Gastrocnemius medialis (tissue), 4 donors: ENCODE data around the gene TMEM235. TPM values are rescaled to one million over a fixed set of nuclear protein-coding genes. Genes with fewer than 3 reads are reported as not detected.
A peak's percentile ranks its signal among the peaks of the same experiment; 100 is the strongest.

Experiments
- ATAC-seq, 2 donors: fragments of 150-250 bp; one replicate each; pipeline ENCODE4 v1.9.1; 2016
- DNase-seq, 2 donors: peaks; one replicate each; pipeline ENCODE4 v3.0.0-alpha.2; 2019
- H3K27ac ChIP-seq, 4 donors: fragments of 200-600 bp; sonication (generic); 1 replicate in 1 of 4; 2 replicates in 3 of 4; pipeline ENCODE4 v1.5.1; 2016 to 2018; ENCODE audit warnings: mild to moderate bottlenecking in 2 of 4, moderate library complexity in 1 of 4
- H3K27me3 ChIP-seq, 3 donors: fragments of 200-600 bp; sonication (generic) in 2 of 3; 1 replicate in 1 of 3; 2 replicates in 2 of 3; pipeline versions ENCODE4 v1.5.1 to v1.6.0; 2016 to 2019; ENCODE audit warnings: mild to moderate bottlenecking in 1 of 3, moderate library complexity in 1 of 3
- H3K36me3 ChIP-seq, 2 donors: fragments of 200-600 bp; sonication (generic) in 1 of 2; one replicate each; pipeline ENCODE4 v1.5.1; 2017 to 2018
- H3K4me1 ChIP-seq, 2 donors: fragments of 200-600 bp; sonication (generic) in 1 of 2; one replicate each; pipeline ENCODE4 v1.5.1; 2016 to 2017; ENCODE audit warnings: mild to moderate bottlenecking in 2 of 2
- H3K4me3 ChIP-seq, 4 donors: fragments of 200-600 bp; sonication (generic) in 3 of 4; 1 replicate in 1 of 4; 2 replicates in 3 of 4; pipeline ENCODE4 v1.5.1; 2016 to 2019; ENCODE audit warnings: mild to moderate bottlenecking in 2 of 4
- H3K9me3 ChIP-seq, 3 donors: fragments of 200-600 bp; sonication (generic) in 2 of 3; 1 replicate in 1 of 3; 2 replicates in 2 of 3; pipeline ENCODE4 v1.5.1; 2016 to 2019
- CTCF ChIP-seq, 5 experiments: fragments of 450-650 bp in 3 of 5; fragments of 200-600 bp in 2 of 5; sonication (generic) in 2 of 5; IDR thresholded peaks in 4 of 5; conservative IDR thresholded peaks in 1 of 5; 1 replicate in 4 of 5; 2 replicates in 1 of 5; pipeline ENCODE4 v1.5.1; 2016 to 2019; ENCODE audit warnings: antibody characterized with exemption in 5 of 5, mild to moderate bottlenecking in 3 of 5, moderate library complexity in 3 of 5
- POLR2A ChIP-seq, 2 donors: fragments of 450-650 bp; IDR thresholded peaks; one replicate each; pipeline ENCODE4 v1.6.1; 2017; ENCODE audit warnings: antibody characterized with exemption in 2 of 2, mild to moderate bottlenecking in 2 of 2, moderate library complexity in 2 of 2
- in situ Hi-C, 4 donors: fragments of 200-750 bp; cut with MboI; loops; one replicate each; pipeline versions ENCODE4 v1.15.0 to v1.8.0; 2017; ENCODE audit warnings: low sequenced_read_pairs in 4 of 4
- intact Hi-C: fragments of 100-400 bp; cut with DNase I; formaldehyde crosslinking; loops from one replicate; pipeline ENCODE4 v1.15.1; 2023; ENCODE audit warnings: low total_unique reads
- total RNA-seq, 4 donors: library from RNA; depleted of rRNA; stranded (reverse); fragments of >200 nt; gene quantifications; one replicate each; pipeline versions ENCODE4 v1.1.0 to v1.2.3, GENCODE V29; 2016

The TMEM235 gene
- total RNA-seq, 4 donors from 2014 or later = not detected

DNA sequence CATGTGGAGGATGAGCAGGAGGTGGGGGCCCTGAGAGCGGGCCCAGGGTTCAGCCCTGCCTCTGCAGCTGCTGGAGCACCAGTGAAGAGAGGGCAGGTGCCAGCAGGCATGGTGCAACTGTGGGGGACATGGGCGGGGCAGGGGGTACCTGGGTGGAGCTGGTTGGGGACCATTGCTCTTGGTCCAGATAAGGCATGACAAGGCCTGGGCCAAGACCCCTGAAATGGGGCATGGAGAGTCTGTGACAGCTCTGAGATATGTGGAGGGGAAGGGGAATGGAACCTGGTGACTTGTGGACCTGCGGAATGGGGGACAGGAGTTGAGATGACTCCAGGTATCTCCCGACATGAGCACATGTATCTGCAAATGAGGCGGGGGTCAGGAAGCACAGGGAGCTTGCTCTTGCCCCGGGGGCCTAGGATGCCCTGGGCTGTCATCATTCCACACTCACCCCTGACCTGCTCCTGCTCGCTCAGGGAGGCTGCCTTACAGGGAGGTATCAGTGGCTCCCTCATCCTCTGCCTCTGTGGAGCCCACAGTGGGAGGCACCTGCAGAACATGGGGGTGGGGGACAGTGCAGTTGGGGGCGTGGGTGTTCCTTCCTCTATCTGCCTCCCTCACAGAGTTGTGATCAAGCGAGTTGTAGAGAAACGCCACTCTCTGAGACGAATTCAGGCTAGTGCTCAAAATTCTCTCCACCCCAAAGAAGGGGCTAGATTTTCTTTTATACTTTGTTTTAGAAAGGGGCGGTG, 40.2 kb downstream of the TMEM235 start:
- Histone ChIP-seq H3K27ac (peak overlapping the region in 1 of 4 donors; percentile 24), H3K27me3 (peaks cover 9 to 19% (median 18%) of the 10 kb centered on the region in 3 donors), H3K9me3 (no peaks in the 10 kb centered on the region), H3K4me1 (peaks cover 0 to 5% of the 10 kb centered on the region in 2 donors), H3K36me3 (no peaks in the 10 kb centered on the region), H3K4me3 (no peak overlapping the region)
- ATAC-seq (no peak), DNase-seq (no peak)
- intact Hi-C loops = no loop called here
- in situ Hi-C loops = no loop called here
- TF ChIP-seq CTCF (IDR thresholded peaks at IDR 0.05 in 4 of 5, conservative IDR thresholded peaks at IDR 0.05 in 1 of 5) (no peak), POLR2A (IDR thresholded peaks at IDR 0.05) (no peak)

DNA sequence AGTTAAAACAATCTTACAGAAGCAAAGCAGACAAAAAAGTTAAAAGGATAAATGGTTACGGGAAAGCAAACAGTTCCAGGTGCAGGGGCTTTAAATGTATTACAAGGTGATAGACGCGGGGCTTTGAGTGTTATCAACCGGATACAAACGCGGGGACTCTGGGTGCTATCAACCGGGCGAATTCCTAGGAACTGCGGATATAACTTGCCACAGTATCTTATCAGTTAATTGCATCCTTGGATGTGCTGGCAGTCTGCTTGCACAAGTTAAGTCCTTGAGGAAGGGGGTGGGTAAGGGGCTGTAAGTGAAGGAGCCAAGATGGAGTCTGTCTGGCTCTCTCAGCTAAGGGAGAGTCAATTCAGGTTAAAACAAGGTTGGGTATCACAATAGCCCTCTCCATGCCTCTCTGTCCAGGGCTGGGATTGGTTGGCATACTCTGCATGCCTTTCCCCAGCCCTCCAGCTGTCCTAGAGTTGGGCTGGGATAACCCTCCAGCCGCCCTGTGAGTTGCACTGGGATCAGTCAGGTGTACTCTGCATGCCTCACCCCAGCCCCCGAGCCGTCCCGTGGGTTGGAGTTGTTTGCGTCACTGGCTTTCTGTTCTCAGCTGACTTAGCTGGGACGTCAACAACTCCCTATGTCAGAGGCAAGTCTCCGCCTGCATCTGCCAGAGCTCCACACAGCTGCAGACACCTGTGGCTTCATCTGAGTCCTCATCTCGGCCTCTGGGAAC, 40.9 kb downstream of the TMEM235 start:
- Histone ChIP-seq H3K4me1 (peaks cover 0 to 5% of the 10 kb centered on the region in 2 donors), H3K4me3 (peak overlapping the region in 1 of 4 donors; percentile 1), H3K9me3 (no peaks in the 10 kb centered on the region), H3K27me3 (peaks cover 9 to 19% (median 18%) of the 10 kb centered on the region in 3 donors), H3K27ac (peak overlapping the region in 1 of 4 donors; percentile 64), H3K36me3 (no peaks in the 10 kb centered on the region)
- TF ChIP-seq CTCF (IDR thresholded peaks at IDR 0.05 in 4 of 5, conservative IDR thresholded peaks at IDR 0.05 in 1 of 5) (no peak), POLR2A (IDR thresholded peaks at IDR 0.05) (peak; percentile 23 to 67)
- DNase-seq = peak; percentile 27 to 61
- intact Hi-C loops (no loop called here), in situ Hi-C loops (no loop called here)
- ATAC-seq = peak; percentile 57 to 68

DNA sequence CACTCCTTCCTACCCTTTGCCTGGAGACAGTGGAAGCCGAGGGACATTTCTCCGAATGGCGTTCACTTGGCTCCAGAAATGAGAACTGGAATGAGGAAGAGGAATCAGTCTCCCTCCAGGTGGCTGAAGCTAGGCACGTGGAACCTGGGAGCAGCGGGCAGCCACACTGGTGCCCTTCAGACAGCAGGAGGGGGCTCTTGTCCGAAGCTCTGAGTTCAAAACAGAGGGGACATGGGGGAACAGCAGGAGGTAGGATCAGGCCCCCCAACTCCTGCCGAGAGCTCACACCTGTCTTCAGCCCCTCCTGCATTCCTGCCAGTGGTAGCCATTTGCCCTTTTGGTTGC, 41.5 kb downstream of the TMEM235 start:
- H3K4me1 ChIP-seq = peaks cover 0 to 8% of the 10 kb centered on the region in 2 donors
- in situ Hi-C loops = no loop called here
- no peak for ATAC-seq
- peak overlapping the region in 1 of 4 donors; percentile 64 for H3K27ac ChIP-seq
- intact Hi-C loops = no loop called here
- H3K36me3 ChIP-seq = no peaks in the 10 kb centered on the region
- H3K9me3 ChIP-seq = no peaks in the 10 kb centered on the region
- DNase-seq = no peak
- H3K27me3 ChIP-seq = peaks cover 9 to 19% (median 18%) of the 10 kb centered on the region in 3 donors
- H3K4me3 ChIP-seq = peak overlapping the region in 1 of 4 donors; percentile 1
- TF ChIP-seq CTCF (IDR thresholded peaks at IDR 0.05 in 4 of 5, conservative IDR thresholded peaks at IDR 0.05 in 1 of 5) (no peak), POLR2A (IDR thresholded peaks at IDR 0.05) (no peak)

DNA sequence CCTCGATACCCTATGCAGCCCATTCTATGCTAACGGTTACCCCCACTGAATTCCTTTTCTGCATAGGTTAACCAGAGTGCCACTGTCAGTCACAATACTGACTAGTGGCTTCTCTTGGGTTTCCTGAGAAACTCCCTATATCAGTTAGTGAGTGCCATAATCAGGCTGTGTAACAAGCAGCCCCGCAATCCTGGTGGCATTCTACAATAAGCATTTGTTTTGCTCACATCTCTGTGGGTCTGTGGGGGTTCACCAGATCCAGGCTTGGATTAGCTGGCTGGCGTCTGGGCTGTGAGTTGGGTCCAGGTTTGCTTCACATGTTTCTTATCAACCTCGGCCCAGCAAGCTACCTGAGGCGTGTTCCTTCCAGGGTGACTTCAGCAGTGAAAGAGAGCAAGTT, 42.4 kb downstream of the TMEM235 start:
- in situ Hi-C loops = no loop called here
- Histone ChIP-seq H3K9me3 (no peaks in the 10 kb centered on the region), H3K4me3 (no peak overlapping the region), H3K27me3 (peaks cover 7 to 18% (median 17%) of the 10 kb centered on the region in 3 donors), H3K27ac (no peak overlapping the region), H3K4me1 (peaks cover 3 to 13% of the 10 kb centered on the region in 2 donors), H3K36me3 (no peaks in the 10 kb centered on the region)
- ATAC-seq = no peak
- intact Hi-C loops = no loop called here
- DNase-seq = no peak
- no peak for TF ChIP-seq CTCF (IDR thresholded peaks at IDR 0.05 in 4 of 5, conservative IDR thresholded peaks at IDR 0.05 in 1 of 5)
- no peak for TF ChIP-seq POLR2A (IDR thresholded peaks at IDR 0.05)
